Measurements from ENCODE around the gene MPO.

The MPO gene

GRCh38 chr17:58319173-58320162, 38.7 kb upstream of the MPO start:
- DNase-seq = no peak

- no peak for DNase-seq
Measured at GRCh38 chr17:58318627-58319172, 38.0 kb upstream of the MPO start.

- DNase-seq = no peak
Measured at GRCh38 chr17:58318065-58318481, 37.3 kb upstream of the MPO start.

- peak; percentile 58 for DNase-seq
Measured at GRCh38 chr17:58317421-58318064, 36.8 kb upstream of the MPO start.

- peak; percentile 72 for DNase-seq
Measured at GRCh38 chr17:58316260-58316960, 35.7 kb upstream of the MPO start.

- no peak for DNase-seq
Measured at GRCh38 chr17:58315750-58316149, 35.0 kb upstream of the MPO start.

GRCh38 chr17:58315281-58315711, 34.6 kb upstream of the MPO start:
- peak; percentile 50 for DNase-seq

- DNase-seq = no peak
Measured at GRCh38 chr17:58314706-58315015, 33.9 kb upstream of the MPO start.

GRCh38 chr17:58313815-58314705, 33.3 kb upstream of the MPO start:
- DNase-seq = peak; percentile 88

- no peak for DNase-seq
Measured at GRCh38 chr17:58312829-58313228, 32.1 kb upstream of the MPO start.

GRCh38 chr17:58312021-58312630, 31.4 kb upstream of the MPO start:
- DNase-seq = no peak

GRCh38 chr17:58311429-58311894, 30.7 kb upstream of the MPO start:
- no peak for DNase-seq

GRCh38 chr17:58310511-58311428, 30.0 kb upstream of the MPO start:
- no peak for DNase-seq

- no peak for DNase-seq
Measured at GRCh38 chr17:58309918-58310259, 29.2 kb upstream of the MPO start.

- no peak for DNase-seq
Measured at GRCh38 chr17:58308985-58309917, 28.5 kb upstream of the MPO start.

GRCh38 chr17:58308173-58308984, 27.6 kb upstream of the MPO start:
- DNase-seq = peak; percentile 60

- DNase-seq = no peak
Measured at GRCh38 chr17:58307468-58308172, 26.9 kb upstream of the MPO start.

All from NCI-H69 (cell line).